HK-2 (cell line): ENCODE results near the gene FEV.

ENCODE experiments used
- DNase-seq: peaks from one replicate; pipeline ENCODE4 v3.0.0-alpha.2; 2018; ENCODE audit not compliant: unreplicated experiment

Gene FEV

GRCh38 chr2:219017201-219017931 lies 32.4 kb upstream of the FEV start:
- DNase-seq, result no peak

- DNase-seq, result no peak
These were observed 31.7 kb upstream of the FEV start for GRCh38 chr2:219016721-219017120.

- DNase-seq, result no peak
These were observed 25.9 kb upstream of the FEV start for GRCh38 chr2:219010873-219011272.

GRCh38 chr2:219010162-219010756 lies 25.3 kb upstream of the FEV start:
- DNase-seq, result no peak

GRCh38 chr2:219009294-219009693 lies 24.3 kb upstream of the FEV start:
- no peak for DNase-seq

GRCh38 chr2:219003979-219004378 lies 19.0 kb upstream of the FEV start:
- DNase-seq, result no peak

GRCh38 chr2:219003267-219003634 lies 18.3 kb upstream of the FEV start:
- DNase-seq, result no peak

GRCh38 chr2:219002395-219003266 lies 17.6 kb upstream of the FEV start:
- peak; percentile 41 for DNase-seq

- DNase-seq, result no peak
These were observed 16.8 kb upstream of the FEV start for GRCh38 chr2:219001577-219002394.

GRCh38 chr2:219001100-219001576 lies 16.2 kb upstream of the FEV start:
- no peak for DNase-seq

GRCh38 chr2:219000569-219000960 lies 15.6 kb upstream of the FEV start:
- no peak for DNase-seq

- DNase-seq, result no peak
These were observed 15.0 kb upstream of the FEV start for GRCh38 chr2:218999881-219000568.

GRCh38 chr2:218999021-218999880 lies 14.3 kb upstream of the FEV start:
- no peak for DNase-seq

- DNase-seq, result no peak
These were observed 13.5 kb upstream of the FEV start for GRCh38 chr2:218998414-218999002.

GRCh38 chr2:218997731-218998130 lies 12.7 kb upstream of the FEV start:
- no peak for DNase-seq

- DNase-seq, result no peak
These were observed 12.0 kb upstream of the FEV start for GRCh38 chr2:218996937-218997336.

- DNase-seq, result peak; percentile 85
These were observed 11.2 kb upstream of the FEV start for GRCh38 chr2:218995972-218996711.

GRCh38 chr2:218995561-218995960 lies 10.6 kb upstream of the FEV start:
- DNase-seq, result no peak
